ENCODE results near the gene ZNF558.
"Not testable (repeated sequence)": the region's sequence is repeated elsewhere in the genome, so short reads cannot be mapped to it uniquely, and the experiment has no call there.

Gene ZNF558

DNA sequence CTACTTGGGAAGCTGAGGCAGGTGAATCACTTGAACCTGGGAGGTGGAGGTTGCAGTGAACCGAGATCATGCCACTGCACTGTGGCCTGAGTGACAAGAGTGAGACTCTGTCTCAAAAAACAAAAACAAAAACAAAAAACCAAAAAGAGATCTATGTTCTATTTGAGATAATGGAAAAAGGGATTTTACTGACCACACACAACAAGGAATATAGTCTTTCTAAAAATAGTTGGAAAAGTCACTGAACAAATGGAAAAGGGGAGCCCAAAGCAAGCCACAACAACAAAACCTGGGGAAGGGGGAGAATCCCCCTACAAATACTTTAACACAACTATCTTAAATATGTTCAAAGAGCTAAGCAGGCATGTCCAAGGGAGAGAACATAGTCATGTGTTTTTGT, 37.3 kb downstream of the ZNF558 start:
- Histone ChIP-seq H3K9me3 (ENCODE audit: severe bottlenecking) (peaks cover 7% of the 10 kb centered on the region), H3K27me3 (ENCODE audit: insufficient read depth, low read depth, severe bottlenecking) (peaks cover 32% of the 10 kb centered on the region), H3K4me3 (ENCODE audit: low read depth, low read length) (no peak overlapping the region), H3K36me3 (no peaks in the 10 kb centered on the region), H3K27ac (no peak overlapping the region)
- DNase-seq = no peak
- TF ChIP-seq, protein P1, sequence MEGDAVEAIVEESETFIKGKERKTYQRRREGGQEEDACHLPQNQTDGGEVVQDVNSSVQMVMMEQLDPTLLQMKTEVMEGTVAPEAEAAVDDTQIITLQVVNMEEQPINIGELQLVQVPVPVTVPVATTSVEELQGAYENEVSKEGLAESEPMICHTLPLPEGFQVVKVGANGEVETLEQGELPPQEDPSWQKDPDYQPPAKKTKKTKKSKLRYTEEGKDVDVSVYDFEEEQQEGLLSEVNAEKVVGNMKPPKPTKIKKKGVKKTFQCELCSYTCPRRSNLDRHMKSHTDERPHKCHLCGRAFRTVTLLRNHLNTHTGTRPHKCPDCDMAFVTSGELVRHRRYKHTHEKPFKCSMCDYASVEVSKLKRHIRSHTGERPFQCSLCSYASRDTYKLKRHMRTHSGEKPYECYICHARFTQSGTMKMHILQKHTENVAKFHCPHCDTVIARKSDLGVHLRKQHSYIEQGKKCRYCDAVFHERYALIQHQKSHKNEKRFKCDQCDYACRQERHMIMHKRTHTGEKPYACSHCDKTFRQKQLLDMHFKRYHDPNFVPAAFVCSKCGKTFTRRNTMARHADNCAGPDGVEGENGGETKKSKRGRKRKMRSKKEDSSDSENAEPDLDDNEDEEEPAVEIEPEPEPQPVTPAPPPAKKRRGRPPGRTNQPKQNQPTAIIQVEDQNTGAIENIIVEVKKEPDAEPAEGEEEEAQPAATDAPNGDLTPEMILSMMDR (IDR thresholded peaks at IDR 0.05; ENCODE audit: low read depth, low read length) = no peak

DNA sequence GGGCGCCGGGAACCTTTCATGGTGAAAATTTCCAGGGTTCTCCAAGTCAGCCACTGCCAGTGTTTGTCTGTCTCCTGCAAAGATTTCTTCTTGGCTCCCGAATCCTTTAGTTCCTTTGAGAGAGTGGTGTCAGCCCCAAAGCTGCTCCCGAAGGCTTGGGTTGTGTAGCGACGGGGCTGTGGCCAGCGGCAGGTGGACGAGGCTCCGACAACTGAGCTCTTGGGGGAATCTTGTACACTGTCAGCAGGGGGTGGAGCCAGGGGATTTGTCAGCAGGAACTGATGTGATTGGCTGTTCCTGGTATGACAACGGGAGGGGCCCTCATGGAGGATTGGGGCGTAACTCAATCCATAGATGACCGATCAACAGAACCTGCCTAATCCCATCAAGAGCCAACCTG, 58.5 kb downstream of the ZNF558 start:
- H3K27ac ChIP-seq; H3K27me3 ChIP-seq (ENCODE audit: insufficient read depth, low read depth, severe bottlenecking); DNase-seq; H3K9me3 ChIP-seq (ENCODE audit: severe bottlenecking); H3K36me3 ChIP-seq; H3K4me3 ChIP-seq (ENCODE audit: low read depth, low read length): not testable (repeated sequence)

DNA sequence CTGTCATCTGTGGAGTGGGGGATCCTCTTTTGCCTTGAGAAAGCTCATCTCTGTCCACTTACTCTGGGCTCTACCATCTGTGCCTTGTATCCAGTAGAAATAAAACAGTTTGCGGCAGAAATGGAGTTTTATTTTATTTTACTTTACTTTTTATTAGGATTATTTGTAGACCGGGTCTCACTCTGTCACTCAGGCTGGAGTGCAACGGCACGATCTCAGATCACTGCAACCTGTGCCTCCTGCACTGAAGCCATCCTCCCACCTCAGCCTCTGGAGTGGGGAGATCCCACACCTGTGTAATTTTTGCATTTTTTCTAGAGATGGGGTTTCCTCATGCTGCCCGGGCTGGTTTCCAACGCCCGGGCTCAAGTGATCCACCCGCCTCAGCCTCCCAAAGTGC, 62.8 kb downstream of the ZNF558 start:
- not testable (repeated sequence) for H3K9me3 ChIP-seq (ENCODE audit: severe bottlenecking); H3K27me3 ChIP-seq (ENCODE audit: insufficient read depth, low read depth, severe bottlenecking); H3K36me3 ChIP-seq; H3K27ac ChIP-seq; DNase-seq; H3K4me3 ChIP-seq (ENCODE audit: low read depth, low read length)

DNA sequence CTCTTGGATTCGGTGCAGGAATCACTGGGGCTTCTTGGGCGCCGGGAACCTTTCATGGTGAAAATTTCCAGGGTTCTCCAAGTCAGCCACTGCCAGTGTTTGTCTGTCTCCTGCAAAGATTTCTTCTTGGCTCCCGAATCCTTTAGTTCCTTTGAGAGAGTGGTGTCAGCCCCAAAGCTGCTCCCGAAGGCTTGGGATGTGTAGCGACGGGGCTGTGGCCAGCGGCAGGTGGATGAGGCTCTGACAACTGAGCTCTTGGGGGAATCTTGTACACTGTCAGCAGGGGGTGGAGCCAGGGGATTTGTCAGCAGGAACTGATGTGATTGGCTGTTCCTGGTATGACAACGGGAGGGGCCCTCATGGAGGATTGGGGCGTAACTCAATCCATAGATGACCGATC, 64.8 kb downstream of the ZNF558 start:
- not testable (repeated sequence) for H3K27ac ChIP-seq; H3K9me3 ChIP-seq (ENCODE audit: severe bottlenecking); H3K4me3 ChIP-seq (ENCODE audit: low read depth, low read length); DNase-seq; H3K36me3 ChIP-seq; H3K27me3 ChIP-seq (ENCODE audit: insufficient read depth, low read depth, severe bottlenecking)

Data from WERI-Rb-1 (cell line).